IMR-90 (cell line): Measurements from ENCODE around the gene TET1. TPM values are rescaled to one million over a fixed set of nuclear protein-coding genes. Genes with fewer than 3 reads are reported as not detected.

ENCODE experiments used
- ATAC-seq: fragments of 200-7000 bp; cut with Tn5 transposase; 2 replicates; pipeline ENCODE4 v1.9.1; 2020; ENCODE audit warnings: low read depth, mild to moderate bottlenecking, moderate library complexity
- BruUV-seq: library from RNA; stranded (reverse); fragments of 400-500 nt; replicated peaks from 2 replicates; lab custom pipeline; 2021; lab: Mats Ljungman, UMichigan
- CTCF ChIA-PET: fragments of 300-600 bp; formaldehyde crosslinking; extraction: SDS; loops from one replicate; lab custom pipeline; 2021; ENCODE audit warnings: antibody characterized with exemption; lab: Yijun Ruan, JAX
- POLR2A ChIA-PET: fragments of 300-600 bp; sonication (Branson Sonifier 250); formaldehyde crosslinking; loops from one replicate; lab custom pipeline; 2022; ENCODE audit warnings: antibody characterized with exemption; ENCODE audit not compliant: unreplicated experiment; lab: Charles Lee
- DNase-seq: peaks from one replicate; pipeline ENCODE4 v3.0.0; 2013
- H2AFZ ChIP-seq: replicated peaks from 2 replicates; pipeline ENCODE3; 2013; ENCODE audit warnings: low read length, mild to moderate bottlenecking; ENCODE audit not compliant: poor library complexity
- H2AK5ac ChIP-seq: 2 replicates; pipeline ENCODE4 v1.6.1; 2013; ENCODE audit warnings: low read depth, low read length, inconsistent platforms
- H2AK9ac ChIP-seq: replicated peaks from 2 replicates; pipeline ENCODE3; 2013; ENCODE audit warnings: mild to moderate bottlenecking, low read depth, low read length, moderate library complexity; ENCODE audit not compliant: poor library complexity
- H2BK120ac ChIP-seq: 2 replicates; pipeline ENCODE4 v1.6.1; 2013; ENCODE audit warnings: low read depth, low read length, inconsistent platforms
- H2BK15ac ChIP-seq: 3 replicates; pipeline ENCODE4 v1.6.1; 2013; ENCODE audit warnings: low read depth, low read length, inconsistent platforms
- H2BK20ac ChIP-seq: 2 replicates; pipeline ENCODE4 v1.6.1; 2013; ENCODE audit warnings: low read depth, mild to moderate bottlenecking, inconsistent platforms, low read length, moderate library complexity
- H2BK5ac ChIP-seq: 2 replicates; pipeline ENCODE4 v1.6.1; 2013; ENCODE audit warnings: mild to moderate bottlenecking, low read depth, low read length, inconsistent platforms; ENCODE audit not compliant: poor library complexity, severe bottlenecking
- H3K14ac ChIP-seq: replicated peaks from 2 replicates; pipeline ENCODE4 v1.6.1; 2013; ENCODE audit warnings: low read depth, low read length, inconsistent platforms
- H3K18ac ChIP-seq: 2 replicates; pipeline ENCODE4 v1.6.1; 2013; ENCODE audit warnings: low read depth, low read length, control low read depth
- H3K23ac ChIP-seq: 2 replicates; pipeline ENCODE4 v1.6.1; 2013; ENCODE audit warnings: low read depth, low read length, inconsistent platforms
- H3K27ac ChIP-seq: 2 replicates; pipeline ENCODE4 v1.5.1; 2013; ENCODE audit warnings: mild to moderate bottlenecking, control low read depth, low read length; ENCODE audit not compliant: insufficient read depth
- H3K27me3 ChIP-seq: 2 replicates; pipeline ENCODE4 v1.6.1; 2013; ENCODE audit warnings: low read length; ENCODE audit not compliant: control insufficient read depth, insufficient read depth
- H3K36me3 ChIP-seq: 2 replicates; pipeline ENCODE4 v1.6.1; 2013; ENCODE audit warnings: low read length, mixed read lengths; ENCODE audit not compliant: control insufficient read depth, insufficient read depth
- H3K4ac ChIP-seq: 2 replicates; pipeline ENCODE4 v1.6.1; 2013; ENCODE audit warnings: low read depth, low read length, inconsistent platforms
- H3K4me1 ChIP-seq: 2 replicates; pipeline ENCODE4 v1.6.1; 2013; ENCODE audit warnings: low read length, mixed read lengths; ENCODE audit not compliant: control insufficient read depth, insufficient read depth
- H3K4me2 ChIP-seq: 2 replicates; pipeline ENCODE4 v1.6.1; 2013; ENCODE audit warnings: low read depth, mild to moderate bottlenecking, control low read depth, low read length, moderate library complexity
- H3K4me3 ChIP-seq: 2 replicates; pipeline ENCODE4 v1.5.1; 2013; ENCODE audit warnings: low read depth, mild to moderate bottlenecking, control low read depth, low read length, moderate library complexity; ENCODE audit not compliant: insufficient read depth
- H3K56ac ChIP-seq: 2 replicates; pipeline ENCODE4 v1.6.1; 2013; ENCODE audit warnings: low read length, inconsistent platforms; ENCODE audit not compliant: insufficient read depth; ENCODE audit errors: extremely low read depth
- H3K79me1 ChIP-seq, 2 experiments: 2 replicates each; pipeline ENCODE4 v1.6.1; 2013; ENCODE audit warnings: low read length in 2 of 2, inconsistent platforms in 1 of 2, low read depth in 1 of 2
- H3K9ac ChIP-seq: 2 replicates; pipeline ENCODE4 v1.6.1; 2013; ENCODE audit warnings: low read depth, low read length, control low read depth
- H3K9me1 ChIP-seq: 2 replicates; pipeline ENCODE4 v1.6.1; 2013; ENCODE audit warnings: low read length, inconsistent platforms; ENCODE audit not compliant: insufficient read depth
- H3K9me3 ChIP-seq: 2 replicates; pipeline ENCODE4 v1.6.1; 2013; ENCODE audit warnings: low read length; ENCODE audit not compliant: control insufficient read depth, insufficient read depth
- H4K20me1 ChIP-seq: 2 replicates; pipeline ENCODE4 v1.6.1; 2013; ENCODE audit warnings: low read length, inconsistent platforms; ENCODE audit not compliant: insufficient read depth
- H4K5ac ChIP-seq: 2 replicates; pipeline ENCODE4 v1.6.1; 2013; ENCODE audit warnings: mild to moderate bottlenecking, low read depth, low read length, control low read depth
- H4K8ac ChIP-seq, 2 experiments: 2 replicates each; pipeline ENCODE4 v1.6.1; 2013; ENCODE audit warnings: low read depth in 2 of 2, low read length in 2 of 2, control low read depth in 1 of 2, inconsistent platforms in 1 of 2
- H4K91ac ChIP-seq: 2 replicates; pipeline ENCODE4 v1.6.1; 2013; ENCODE audit warnings: low read depth, low read length, inconsistent platforms; ENCODE audit not compliant: insufficient read depth
- CHD1 ChIP-seq: IDR thresholded peaks from 2 replicates; pipeline ENCODE4 v1.6.1; 2012; ENCODE audit warnings: low read depth, low read length, improper control_type of control experiment
- RAD21 ChIP-seq: IDR thresholded peaks from 2 replicates; pipeline ENCODE4 v1.6.1; 2012; ENCODE audit warnings: low read length, improper control_type of control experiment
- WGBS, 2 experiments: methylation state at CpG; one replicate each; pipeline versions ENCODE4 v1.1.5 to v1.1.7; 2013; ENCODE audit warnings: missing lambda C conversion rate in 2 of 2; ENCODE audit not compliant: insufficient read length in 1 of 2; ENCODE audit errors: extremely low coverage in 2 of 2; 5-methylcytosine and 5-hydroxymethylcytosine counted together
- dilution Hi-C: fragments of 300-500 bp; cut with HindIII; formaldehyde crosslinking; loops from one replicate; pipeline ENCODE4 v1.14.3; 2018; ENCODE audit warnings: low sequenced_read_pairs; ENCODE audit not compliant: unreplicated experiment
- in situ Hi-C: fragments of 300-500 bp; cut with MboI; formaldehyde crosslinking; loops from 3 replicates; pipeline ENCODE4 v1.14.3; 2019; ENCODE audit warnings: low sequenced_read_pairs, inconsistent platforms, mixed read lengths
- intact Hi-C: fragments of 100-400 bp; cut with micrococcal nuclease; formaldehyde crosslinking; loops from 2 replicates; pipeline ENCODE4 v1.10.0; 2022
- polyA plus RNA-seq, 3 experiments: library from polyadenylated mRNA; depleted of rRNA; stranded (reverse); fragments of >200 nt; gene quantifications; 2 replicates each; pipeline ENCODE4 v1.2.3, GENCODE V29; 2012; ENCODE audit warnings: low replicate concordance in 1 of 3
- total RNA-seq: library from RNA; depleted of rRNA; stranded (reverse); fragments of >200 nt; gene quantifications from 2 replicates; pipeline ENCODE4 v1.2.3, GENCODE V29; 2012

The TET1 gene
- total and polyA plus RNA-seq, 2 of the 4 experiments (the other 2 are of a cell fraction): 1.0 to 4.3 TPM

GRCh38 chr10:68604441-68604840 lies 44.3 kb downstream of the TET1 start:
- Histone ChIP-seq H4K91ac (no peak overlapping the region), H2BK15ac (no peak overlapping the region), H3K4me3 (no peak overlapping the region), H3K79me1 (peaks cover 23 to 66% of the 10 kb centered on the region in 2 experiments), H3K23ac (no peak overlapping the region), H4K5ac (no peak overlapping the region), H3K56ac (no peak overlapping the region), H3K4me2 (no peak overlapping the region), H2BK20ac (no peak overlapping the region), H2AK5ac (no peak overlapping the region), H2BK120ac (no peak overlapping the region), H3K27me3 (no peaks in the 10 kb centered on the region), H3K9ac (no peak overlapping the region), H3K4ac (no peak overlapping the region), H3K27ac (no peak overlapping the region), H2BK5ac (no peak overlapping the region), H3K14ac (no peak overlapping the region), H3K9me3 (no peaks in the 10 kb centered on the region), H3K9me1 (0 out of 2 replicates have a peak, but pooled peaks cover 4% of the 10 kb centered on the region), H4K8ac (no peak overlapping the region), H3K4me1 (peaks cover 7% of the 10 kb centered on the region), H3K36me3 (peaks cover 2% of the 10 kb centered on the region), H3K18ac (no peak overlapping the region), H4K20me1 (no peaks in the 10 kb centered on the region), H2AK9ac (no peak overlapping the region), H2AFZ (no peak overlapping the region)
- no peak for ATAC-seq
- peak; percentile 16 for DNase-seq
- TF ChIP-seq CHD1: no peak
- no peak for TF ChIP-seq RAD21
- intact Hi-C loops (loop anchor here (5.0 kb wide), 1 partner anchor 33 kb away; no protein-coding TSS in a partner anchor), in situ Hi-C loops (no loop called here), dilution Hi-C loops (no loop called here)
- CTCF ChIA-PET: interaction anchor here (0.5 kb wide), 1 partner anchor 99 kb away, joined by 3 read pairs; no protein-coding TSS in a partner anchor
- POLR2A ChIA-PET: no interaction called here
- 100% methylated on average over 1 of the region's 1 CpG; no CpG with 5 or more reads in 1 of the 2 experiments for WGBS, 2 experiments
- no TSS peak for BruUV-seq
